ENCODE results near the gene BCL11B.
"Not testable (repeated sequence)": the region's sequence is repeated elsewhere in the genome, so short reads cannot be mapped to it uniquely, and the experiment has no call there.

Gene BCL11B

GRCh38 chr14:99236386-99237138 is 35.4 kb downstream of the BCL11B start:
- no peak for DNase-seq

DNA sequence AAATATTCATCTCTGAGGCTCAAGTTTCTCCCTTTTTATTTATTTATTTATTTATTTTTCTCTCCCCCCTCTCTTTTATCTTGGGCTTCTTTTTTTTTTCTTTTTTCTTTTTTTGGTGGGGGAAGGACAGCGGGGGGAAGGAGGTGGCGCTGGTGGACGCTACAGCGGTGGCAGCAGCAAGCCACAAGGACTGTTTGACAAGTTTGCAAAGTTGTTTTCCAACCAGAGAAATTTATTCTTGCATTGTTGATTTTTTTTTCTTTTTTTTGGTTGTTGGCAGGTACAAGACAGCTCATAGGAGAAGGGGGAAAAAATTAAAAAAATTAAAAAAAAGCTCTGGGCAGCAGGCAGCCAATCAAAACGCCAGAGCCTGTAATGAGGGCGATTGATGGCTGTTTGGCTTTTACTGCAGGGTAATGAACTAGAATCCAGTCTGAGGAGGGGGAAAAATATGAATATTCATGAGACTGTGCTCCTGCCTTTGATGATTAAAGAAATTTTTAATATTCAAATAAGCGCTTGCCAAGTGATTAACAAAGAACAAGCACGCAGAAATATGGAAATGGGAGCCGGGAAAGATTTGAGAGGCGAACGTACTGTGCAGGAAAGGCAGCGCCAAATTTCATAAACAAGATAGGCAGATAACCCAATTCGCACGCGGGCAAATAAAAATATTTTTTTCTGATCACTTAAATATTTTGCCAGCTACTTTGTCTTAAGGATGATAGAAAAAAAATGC is 36.2 kb downstream of the BCL11B start:
- DNase-seq = no peak

DNA sequence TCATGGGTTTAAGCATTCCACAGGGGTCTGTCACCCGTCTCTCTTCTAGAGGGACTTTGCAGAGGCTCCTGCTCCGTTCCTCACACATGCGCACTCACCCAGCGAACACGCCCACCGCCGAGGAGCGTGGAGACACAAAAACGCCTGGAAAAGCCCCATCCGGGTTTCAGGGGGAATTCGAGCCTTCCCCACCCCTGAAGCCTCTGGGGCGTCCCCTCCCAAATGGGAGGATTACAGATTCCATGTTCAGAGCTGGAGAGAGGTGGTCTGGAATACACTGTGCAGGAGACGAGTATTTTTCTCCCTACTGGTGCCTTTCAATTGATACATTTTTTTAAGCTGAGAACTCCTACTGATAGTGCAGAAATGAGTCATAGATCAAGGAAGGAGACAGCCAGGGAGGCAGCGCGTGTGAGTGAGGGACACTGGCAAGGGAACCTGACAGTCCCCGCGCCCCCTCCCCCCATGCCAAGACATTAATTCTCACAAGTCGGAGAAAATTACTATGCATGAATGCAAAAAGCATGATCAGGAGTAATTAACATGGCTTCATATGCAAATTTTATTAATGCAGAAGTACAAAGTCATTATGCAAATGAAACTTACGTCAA is 36.9 kb downstream of the BCL11B start:
- DNase-seq = peak; percentile 56 to 65

GRCh38 chr14:99234355-99234754 is 37.6 kb downstream of the BCL11B start:
- DNase-seq = no peak

DNA sequence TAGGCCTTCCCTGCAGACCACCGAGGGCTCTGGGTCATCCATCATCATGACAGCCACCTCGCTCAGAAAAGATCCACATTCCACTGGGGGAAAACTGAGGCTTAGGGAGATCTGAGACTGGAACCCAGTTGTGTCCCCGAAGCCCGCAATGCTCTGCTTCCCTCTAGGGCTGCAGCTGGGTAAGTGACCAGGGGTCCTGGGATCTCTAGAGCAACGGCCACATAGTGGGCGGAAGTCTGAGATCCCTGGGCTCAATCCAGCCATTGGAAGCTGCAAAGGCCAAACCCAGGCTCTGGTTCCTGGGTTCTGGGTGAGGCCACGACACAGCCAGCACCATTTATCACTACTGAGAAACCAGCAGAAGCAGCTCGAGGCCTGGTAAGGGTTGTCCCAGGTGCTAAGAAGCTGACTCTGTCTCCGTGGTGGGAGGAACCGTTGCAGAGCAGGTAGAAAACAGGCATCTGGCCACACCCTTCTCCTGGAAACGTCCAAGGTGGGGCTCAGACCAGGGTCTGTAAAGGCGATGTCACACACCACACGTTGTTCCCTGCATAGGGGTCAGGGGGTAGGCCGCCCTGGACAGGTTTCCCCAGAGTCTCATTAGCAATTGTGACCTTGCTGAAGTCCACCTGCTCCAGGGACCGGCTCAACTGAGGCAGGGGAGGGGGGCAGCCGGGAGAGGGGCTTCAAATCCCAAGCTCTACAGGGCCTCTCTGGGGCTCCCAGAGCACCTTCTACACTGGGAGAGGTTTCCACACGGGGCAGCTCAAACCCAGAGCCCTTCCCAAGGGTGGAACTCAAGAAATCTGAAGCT is 38.6 kb downstream of the BCL11B start:
- no peak for DNase-seq

DNA sequence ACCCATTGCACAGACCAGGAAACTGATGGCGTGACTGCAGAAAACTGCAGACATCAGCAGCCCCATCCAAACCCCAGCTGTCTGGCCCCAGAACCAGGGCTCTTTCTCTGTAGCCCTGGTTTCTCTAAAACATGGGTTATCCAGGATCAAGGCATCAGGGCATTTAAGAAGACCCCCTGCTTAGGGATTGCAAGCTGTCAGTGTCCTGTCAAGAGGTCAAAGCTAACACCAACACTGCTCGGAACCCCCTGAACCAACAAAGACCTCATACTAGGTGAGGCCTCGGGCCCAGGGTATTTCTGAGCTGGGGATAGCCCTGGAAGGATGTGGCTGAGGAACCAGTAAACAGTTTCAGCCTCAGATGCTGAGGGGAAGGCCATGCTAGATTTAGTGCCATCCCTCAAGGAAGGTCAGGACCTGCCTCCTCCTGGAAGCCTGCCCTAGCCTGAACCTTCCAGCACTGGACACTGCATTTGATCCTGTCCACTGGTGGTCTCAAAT is 39.2 kb downstream of the BCL11B start:
- no peak for DNase-seq

GRCh38 chr14:99231850-99232713 is 39.9 kb downstream of the BCL11B start:
- no peak for DNase-seq

DNA sequence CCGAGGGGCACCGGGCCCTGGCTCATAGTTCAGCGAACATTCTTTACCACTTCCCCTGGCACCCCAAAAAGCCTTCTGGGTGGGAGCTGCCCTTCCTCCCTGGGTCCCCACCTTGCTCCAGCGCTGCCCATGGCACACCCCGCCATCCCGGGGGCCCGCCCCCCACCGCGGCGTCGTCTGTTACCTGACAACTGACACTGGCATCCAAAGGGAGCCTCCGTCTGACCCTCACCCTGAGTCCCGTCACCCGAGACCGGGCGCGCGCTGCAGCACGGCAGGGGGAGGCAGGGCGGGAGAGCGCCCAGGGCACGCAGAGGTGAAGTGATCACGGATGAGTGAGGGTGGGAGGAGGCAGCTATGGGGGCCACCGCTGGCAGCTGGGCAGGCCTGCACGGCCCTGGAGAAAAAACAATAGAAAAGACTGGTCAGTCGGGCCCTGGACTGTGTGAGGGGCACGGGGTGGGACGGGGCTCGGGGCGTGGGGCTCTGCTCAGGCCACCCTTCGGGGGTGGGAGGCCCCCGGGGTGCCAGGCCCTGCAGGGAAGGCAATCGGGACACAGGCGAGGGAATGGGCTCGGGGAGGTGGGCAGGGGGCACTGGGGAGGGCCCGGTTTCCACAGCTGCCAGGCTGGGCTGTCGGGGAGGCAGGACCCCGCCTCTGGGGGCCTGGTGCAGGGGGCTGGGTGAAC is 40.7 kb downstream of the BCL11B start:
- DNase-seq = no peak

- DNase-seq = peak; percentile 63 to 69
These were observed 41.5 kb downstream of the BCL11B start for GRCh38 chr14:99230208-99231151.

DNA sequence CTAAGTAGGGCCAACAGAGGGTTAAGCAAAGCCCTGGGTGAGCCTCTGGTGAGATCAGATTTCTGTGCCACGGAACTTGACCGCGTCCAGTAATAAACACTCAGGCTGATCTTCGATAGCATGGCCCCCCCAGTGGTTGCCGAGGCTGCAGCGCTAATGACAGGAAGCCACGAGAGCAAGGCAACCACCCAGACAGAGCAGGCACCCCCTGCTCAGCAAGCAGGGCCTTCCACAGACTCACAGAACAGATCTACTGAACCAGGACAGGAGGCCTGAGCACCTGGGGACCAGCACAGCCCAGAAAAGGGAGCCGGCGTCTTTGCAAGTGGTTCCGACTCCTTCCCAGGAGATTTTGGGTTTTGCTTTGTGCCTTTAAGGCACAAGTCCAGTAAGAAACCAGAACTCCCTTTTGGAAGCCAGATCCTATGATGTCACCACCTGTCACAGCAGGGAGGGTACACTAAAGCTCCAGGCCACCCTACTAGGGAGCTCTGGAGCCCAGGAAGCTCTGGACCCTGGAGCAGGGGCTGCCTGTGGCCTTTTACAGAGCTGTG is 42.3 kb downstream of the BCL11B start:
- DNase-seq = no peak

DNA sequence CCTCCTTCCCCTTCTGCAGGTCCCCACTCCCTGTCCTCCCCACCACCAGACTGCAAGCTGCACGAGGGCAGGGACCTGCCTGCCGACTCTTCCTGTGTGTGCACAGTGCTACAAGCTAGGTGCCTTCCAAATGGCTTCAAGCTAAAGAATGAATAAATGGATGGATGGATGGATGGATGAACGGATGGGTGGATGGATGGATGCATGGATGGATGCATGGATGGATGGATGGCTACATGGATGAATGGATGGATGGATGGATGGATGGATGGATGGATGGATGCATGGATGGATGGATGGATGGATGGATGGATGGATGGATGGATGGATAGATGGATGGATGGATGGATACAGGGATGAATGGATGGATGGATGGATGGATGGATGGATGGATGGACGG is 43.2 kb downstream of the BCL11B start:
- not testable (repeated sequence) for DNase-seq

- no peak for DNase-seq
These were observed 45.3 kb downstream of the BCL11B start for GRCh38 chr14:99226687-99227086.

- DNase-seq = no peak
These were observed 46.4 kb downstream of the BCL11B start for GRCh38 chr14:99225436-99226203.

GRCh38 chr14:99224948-99225347 is 47.0 kb downstream of the BCL11B start:
- no peak for DNase-seq

- no peak for DNase-seq
These were observed 47.7 kb downstream of the BCL11B start for GRCh38 chr14:99224116-99224910.

DNA sequence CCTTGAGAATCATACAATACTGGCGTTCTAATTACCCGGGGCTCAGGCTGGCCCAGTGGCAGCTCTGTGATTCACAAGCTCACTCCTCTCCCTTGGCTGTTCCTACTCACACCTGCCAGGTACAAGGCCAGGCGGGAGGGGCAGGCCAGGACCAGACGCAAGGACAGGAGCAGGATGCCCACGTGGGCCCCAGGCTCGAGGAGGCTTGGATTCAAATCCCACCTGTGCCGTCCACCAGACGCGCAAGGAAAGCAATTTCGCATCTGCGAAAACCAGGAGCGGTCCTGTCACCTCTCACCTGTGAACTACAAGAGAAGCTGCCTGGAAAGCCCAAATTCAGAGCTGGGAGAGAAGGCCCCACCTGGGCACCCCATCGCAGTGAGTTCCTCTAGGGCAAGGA is 50.6 kb downstream of the BCL11B start:
- DNase-seq = no peak

DNA sequence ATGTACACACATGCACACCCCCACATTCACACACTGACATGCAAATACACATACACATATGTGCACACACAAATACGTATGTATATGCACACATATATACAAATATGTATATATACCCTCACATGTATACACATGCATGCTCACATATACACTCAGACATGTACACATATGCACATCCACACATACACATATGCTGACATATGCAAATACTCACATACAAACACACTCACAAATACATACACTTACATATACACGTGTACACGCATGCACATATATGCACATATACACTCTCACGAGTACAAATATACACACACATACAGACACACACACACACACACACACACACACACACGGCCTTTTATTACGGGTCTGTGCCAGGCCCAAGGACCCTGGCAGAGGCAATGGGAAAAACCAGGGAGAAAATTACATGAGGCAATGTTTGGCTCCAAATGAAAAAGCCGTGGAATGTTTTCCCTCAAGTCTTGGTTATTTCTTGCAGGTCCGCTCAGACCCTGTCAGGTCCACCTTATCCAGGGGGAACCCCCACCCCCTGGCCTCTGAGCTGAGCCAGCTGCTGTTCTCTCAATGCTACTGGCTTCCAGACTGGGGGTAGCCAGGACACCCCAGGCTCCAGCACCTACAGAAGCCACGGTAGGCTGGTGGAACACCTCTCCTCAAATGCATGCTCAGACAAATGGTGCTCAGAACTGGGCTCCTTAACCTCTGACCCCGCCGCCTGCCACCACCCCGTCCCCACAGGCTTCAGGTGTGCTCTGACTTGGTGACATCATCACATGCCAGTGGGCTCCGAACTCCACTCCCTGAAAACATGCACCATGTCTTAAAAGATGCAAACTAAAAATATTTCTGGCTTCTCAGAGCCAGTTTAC is 54.7 kb downstream of the BCL11B start:
- DNase-seq = no peak
